Measurements from ENCODE around the gene RASGEF1B. TPM values are rescaled to one million over a fixed set of nuclear protein-coding genes. Genes with fewer than 3 reads are reported as not detected.

The RASGEF1B gene
- total RNA-seq, 6 experiments from 2014 or later = 22.9 to 51.9 (median 25.8) TPM

DNA sequence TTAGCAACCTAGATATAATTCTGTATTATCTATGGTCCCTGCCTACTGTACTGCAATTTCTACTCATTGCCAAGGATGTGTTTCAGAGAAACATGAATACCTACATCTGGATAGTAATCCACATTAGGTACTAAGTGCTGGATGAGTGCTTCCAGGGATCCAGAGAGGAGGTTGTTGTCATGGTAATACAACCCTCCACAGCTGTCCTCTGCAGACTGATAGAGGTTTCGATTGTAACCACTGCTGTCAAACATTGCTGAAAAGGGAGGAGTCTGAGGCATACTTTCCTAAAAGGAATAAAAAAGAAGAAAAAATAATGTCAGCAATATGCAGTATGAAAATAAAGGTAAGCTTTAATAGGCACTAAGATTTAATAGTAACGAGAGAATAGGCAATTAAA, 12.5 kb downstream of the RASGEF1B start:
- no peak for TF ChIP-seq POLR2A (IDR thresholded peaks at IDR 0.05)
- TF ChIP-seq, protein P1, sequence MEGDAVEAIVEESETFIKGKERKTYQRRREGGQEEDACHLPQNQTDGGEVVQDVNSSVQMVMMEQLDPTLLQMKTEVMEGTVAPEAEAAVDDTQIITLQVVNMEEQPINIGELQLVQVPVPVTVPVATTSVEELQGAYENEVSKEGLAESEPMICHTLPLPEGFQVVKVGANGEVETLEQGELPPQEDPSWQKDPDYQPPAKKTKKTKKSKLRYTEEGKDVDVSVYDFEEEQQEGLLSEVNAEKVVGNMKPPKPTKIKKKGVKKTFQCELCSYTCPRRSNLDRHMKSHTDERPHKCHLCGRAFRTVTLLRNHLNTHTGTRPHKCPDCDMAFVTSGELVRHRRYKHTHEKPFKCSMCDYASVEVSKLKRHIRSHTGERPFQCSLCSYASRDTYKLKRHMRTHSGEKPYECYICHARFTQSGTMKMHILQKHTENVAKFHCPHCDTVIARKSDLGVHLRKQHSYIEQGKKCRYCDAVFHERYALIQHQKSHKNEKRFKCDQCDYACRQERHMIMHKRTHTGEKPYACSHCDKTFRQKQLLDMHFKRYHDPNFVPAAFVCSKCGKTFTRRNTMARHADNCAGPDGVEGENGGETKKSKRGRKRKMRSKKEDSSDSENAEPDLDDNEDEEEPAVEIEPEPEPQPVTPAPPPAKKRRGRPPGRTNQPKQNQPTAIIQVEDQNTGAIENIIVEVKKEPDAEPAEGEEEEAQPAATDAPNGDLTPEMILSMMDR (IDR thresholded peaks at IDR 0.05) = no peak
- Histone ChIP-seq H3K36me3 (peaks cover 0 to 54% (median 33%) of the 10 kb centered on the region in 4 donors), H3K4me3 (no peak overlapping the region), H3K9me3 (no peaks in the 10 kb centered on the region), H3K4me1 (peaks cover 0 to 32% (median 8%) of the 10 kb centered on the region in 4 donors), H3K27ac (no peak overlapping the region), H3K27me3 (no peaks in the 10 kb centered on the region)
- intact Hi-C loops (cut with DNase I) = no loop called here
- DNase-seq (no peak), ATAC-seq (no peak)
- WGBS (ENCODE audit: insufficient coverage, low coverage, low lambda C conversion rate, missing lambda C conversion rate) = 61% methylated on average over 2 of the region's 2 CpGs

DNA sequence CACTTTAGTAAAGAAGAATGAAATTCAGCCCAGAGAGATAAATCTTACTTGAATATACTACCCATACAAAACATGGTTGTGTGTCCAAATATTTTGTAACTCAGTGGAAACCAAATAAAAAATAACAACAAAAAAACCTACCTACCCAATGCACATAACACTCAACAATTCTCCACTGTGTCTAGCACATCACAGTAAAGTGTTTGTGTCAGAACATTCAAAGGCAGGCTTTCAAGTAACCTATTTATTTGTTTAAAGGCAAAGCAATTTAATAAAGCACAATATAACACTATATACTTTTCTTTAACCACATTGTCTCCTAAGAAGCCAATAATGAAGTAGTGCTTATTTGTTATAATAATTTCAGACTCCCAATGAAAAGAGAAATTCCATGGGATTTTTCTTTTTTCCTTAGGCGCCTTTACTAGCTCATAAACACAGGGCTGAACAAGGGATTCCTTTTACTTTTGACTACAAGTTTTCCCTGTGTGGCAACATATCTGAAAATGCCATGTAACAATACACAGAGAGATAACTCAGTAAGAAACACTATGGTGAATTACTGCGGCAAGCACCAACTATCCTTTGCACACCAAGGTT, 13.7 kb downstream of the RASGEF1B start:
- no peaks in the 10 kb centered on the region for H3K9me3 ChIP-seq
- WGBS (ENCODE audit: insufficient coverage, low coverage, low lambda C conversion rate, missing lambda C conversion rate) = 93% methylated on average over 2 of the region's 2 CpGs
- DNase-seq = no peak
- intact Hi-C loops (cut with DNase I) = no loop called here
- H3K27ac ChIP-seq = no peak overlapping the region
- TF ChIP-seq, protein P1 (IDR thresholded peaks at IDR 0.05) = no peak
- TF ChIP-seq POLR2A (IDR thresholded peaks at IDR 0.05) = no peak
- no peak for ATAC-seq
- no peak overlapping the region for H3K4me3 ChIP-seq
- H3K27me3 ChIP-seq = no peaks in the 10 kb centered on the region
- peaks cover 0 to 66% (median 43%) of the 10 kb centered on the region in 4 donors for H3K36me3 ChIP-seq
- peaks cover 0 to 20% (median 2%) of the 10 kb centered on the region in 4 donors for H3K4me1 ChIP-seq

DNA sequence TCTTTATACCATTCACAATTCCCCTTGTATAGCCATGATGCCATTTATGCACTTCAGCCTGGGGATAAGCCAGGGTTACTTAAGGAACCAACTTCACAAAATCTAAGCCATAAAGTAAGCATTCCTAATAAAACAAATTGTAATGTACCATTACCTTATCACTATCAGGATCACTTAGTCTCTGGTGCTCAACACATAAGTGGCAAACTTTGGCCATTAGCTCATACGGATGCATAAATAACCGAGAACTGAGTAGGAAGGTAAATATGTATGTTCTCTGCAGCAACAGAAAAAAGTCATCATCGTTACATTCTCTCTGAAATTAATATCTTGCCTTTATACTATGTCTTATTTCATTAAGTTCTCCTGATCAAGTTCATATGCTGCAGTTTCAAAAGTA, 14.4 kb downstream of the RASGEF1B start:
- 97% methylated on average over 3 of the region's 3 CpGs for WGBS (ENCODE audit: insufficient coverage, low coverage, low lambda C conversion rate, missing lambda C conversion rate)
- Histone ChIP-seq H3K27ac (no peak overlapping the region), H3K27me3 (no peaks in the 10 kb centered on the region), H3K4me3 (no peak overlapping the region), H3K4me1 (peaks cover 0 to 13% (median 0%) of the 10 kb centered on the region in 4 donors), H3K9me3 (no peaks in the 10 kb centered on the region), H3K36me3 (peaks cover 0 to 71% (median 46%) of the 10 kb centered on the region in 4 donors)
- intact Hi-C loops (cut with DNase I) = no loop called here
- DNase-seq (no peak), ATAC-seq (no peak)
- TF ChIP-seq, protein P1 (IDR thresholded peaks at IDR 0.05) = no peak
- TF ChIP-seq POLR2A (IDR thresholded peaks at IDR 0.05) = no peak

DNA sequence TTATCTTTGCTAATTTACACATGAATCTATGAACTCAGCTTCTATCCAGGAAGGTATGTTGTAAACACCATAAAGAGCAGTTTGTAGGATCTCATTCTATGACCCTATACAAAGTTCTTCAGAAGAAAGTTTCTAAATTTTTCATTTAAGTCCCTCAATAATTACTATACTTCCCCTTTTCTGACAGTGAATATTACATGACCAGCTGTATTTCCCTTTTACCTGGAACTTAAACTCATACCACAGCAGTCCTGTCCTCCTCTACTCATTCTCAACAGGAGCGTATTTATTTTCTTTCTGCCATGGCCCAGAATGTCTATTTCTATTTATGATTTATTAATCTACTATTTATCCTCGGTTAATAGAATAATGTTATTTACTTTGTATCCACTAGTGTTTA, 15.8 kb downstream of the RASGEF1B start:
- WGBS (ENCODE audit: insufficient coverage, low coverage, low lambda C conversion rate, missing lambda C conversion rate) = 66% methylated on average over 2 of the region's 2 CpGs
- no peak for DNase-seq
- H3K36me3 ChIP-seq = peaks cover 0 to 85% (median 50%) of the 10 kb centered on the region in 4 donors

More for the DNA sequence above, 15.8 kb downstream of the RASGEF1B start:
- TF ChIP-seq, protein P1 (IDR thresholded peaks at IDR 0.05) = no peak
- no peak for TF ChIP-seq POLR2A (IDR thresholded peaks at IDR 0.05)
- no peaks in the 10 kb centered on the region for H3K9me3 ChIP-seq
- no peak overlapping the region for H3K27ac ChIP-seq
- intact Hi-C loops (cut with DNase I) = no loop called here
- no peak overlapping the region for H3K4me3 ChIP-seq
- ATAC-seq = no peak
- no peaks in the 10 kb centered on the region for H3K27me3 ChIP-seq
- peaks cover 0 to 7% (median 0%) of the 10 kb centered on the region in 4 donors for H3K4me1 ChIP-seq

All from right lobe of liver (tissue), 6 donors.